HepG2 (cell line): ENCODE results near the gene ASCC3. TPM values are rescaled to one million over a fixed set of nuclear protein-coding genes. Genes with fewer than 3 reads are reported as not detected.

Experiments
- ARNT2 ChIP-seq: sonication (generic); formaldehyde crosslinking; IDR thresholded peaks from 2 replicates; pipeline ENCODE4 v1.8.0; 2022; ENCODE audit warnings: mild to moderate bottlenecking, low read depth, missing genetic modification reagents, moderate library complexity
- BCL6 ChIP-seq: IDR thresholded peaks from 2 replicates; pipeline ENCODE4 v1.6.1; 2016; ENCODE audit warnings: missing genetic modification reagents, missing compliant biosample characterization
- CBX5 ChIP-seq: sonication (generic); formaldehyde crosslinking; IDR thresholded peaks from 2 replicates; pipeline ENCODE4 v1.4.0; 2020; ENCODE audit warnings: missing genetic modification reagents, borderline replicate concordance
- CEBPB ChIP-seq: IDR thresholded peaks from 2 replicates; pipeline ENCODE4 v1.6.1; 2011; ENCODE audit warnings: low read depth, low read length, improper control_type of control experiment, borderline replicate concordance
- ISL2 ChIP-seq: sonication (generic); formaldehyde crosslinking; IDR thresholded peaks from 2 replicates; pipeline ENCODE4 v1.5.0; 2020; ENCODE audit warnings: missing genetic modification reagents
- KLF9 ChIP-seq: IDR thresholded peaks from 2 replicates; pipeline ENCODE4 v1.6.1; 2016; ENCODE audit warnings: low read depth
- MAZ ChIP-seq, 2 experiments: sonication (generic) in 1 of 2; formaldehyde crosslinking in 1 of 2; IDR thresholded peaks; 2 replicates each; pipeline versions ENCODE4 v1.5.0 to v1.6.1; 2012 to 2020; ENCODE audit warnings: low read depth in 2 of 2, mild to moderate bottlenecking in 2 of 2, borderline replicate concordance in 1 of 2, improper control_type of control experiment in 1 of 2, low read length in 1 of 2, missing genetic modification reagents in 1 of 2, moderate library complexity in 1 of 2
- NCOR1 ChIP-seq: fragments of 200-600 bp; sonication (generic); IDR thresholded peaks from 2 replicates; pipeline ENCODE4 v1.7.0; 2017; ENCODE audit warnings: antibody characterized with exemption, low read length, borderline replicate concordance
- NFIC ChIP-seq: IDR thresholded peaks from 2 replicates; pipeline ENCODE4 v1.6.1; 2012; ENCODE audit warnings: mild to moderate bottlenecking, low read length, inconsistent platforms
- ZHX2 ChIP-seq, 2 experiments: sonication (generic) in 1 of 2; formaldehyde crosslinking in 1 of 2; IDR thresholded peaks; 2 replicates each; pipeline versions ENCODE4 v1.6.1 to v1.9.0; 2014 to 2022; ENCODE audit warnings: antibody characterized with exemption in 1 of 2, borderline replicate concordance in 1 of 2, inconsistent platforms in 1 of 2, low read depth in 1 of 2, missing genetic modification reagents in 1 of 2
- ZNF609 ChIP-seq: sonication (generic); formaldehyde crosslinking; IDR thresholded peaks from 2 replicates; pipeline ENCODE4 v1.4.0; 2020; ENCODE audit warnings: mild to moderate bottlenecking, missing genetic modification reagents, borderline replicate concordance
- ZNF773 ChIP-seq: sonication (generic); formaldehyde crosslinking; IDR thresholded peaks from 2 replicates; pipeline ENCODE4 v1.4.0; 2020; ENCODE audit warnings: missing genetic modification reagents, borderline replicate concordance
- ZNF883 ChIP-seq: sonication (generic); formaldehyde crosslinking; IDR thresholded peaks from 2 replicates; pipeline ENCODE4 v1.5.1; 2020; ENCODE audit warnings: mild to moderate bottlenecking, missing genetic modification reagents; ENCODE audit errors: not compliant biosample characterization
- polyA plus RNA-seq, 8 experiments: library from polyadenylated mRNA; depleted of rRNA in 3 of 8; stranded (reverse) in 7 of 8; unstranded in 1 of 8; fragments of >200 nt; fragmentation: Illumina TruSeq in 4 of 8; extraction: Trizol in 4 of 8; gene quantifications; 2 replicates each; pipeline versions ENCODE4 v1.2.1 to v1.2.3, GENCODE V29; 2011 to 2016; ENCODE audit warnings: low read depth in 4 of 8, missing spikeins in 1 of 8, mixed read lengths in 1 of 8; ENCODE audit not compliant: insufficient read depth in 1 of 8
- total RNA-seq, 5 experiments: library from RNA; depleted of rRNA; stranded (reverse); fragments of >200 nt; fragmentation: Illumina TruSeq; extraction: Trizol; gene quantifications; 2 replicates each; pipeline ENCODE4 v1.2.3, GENCODE V29; 2016; ENCODE audit warnings: low read depth in 1 of 5

Gene ASCC3
- total and polyA plus RNA-seq, 2 of the 13 experiments (the other 11 are each of a cell fraction or from before 2014, with no cell fraction given) = 23.1 to 55.7 TPM

- TF ChIP-seq ZHX2 (IDR thresholded peaks at IDR 0.05; ENCODE audit: low read depth) (no peak), ZHX2 (CRISPR knock-in tag; IDR thresholded peaks at IDR 0.05; ENCODE audit: borderline replicate concordance) (no peak), CEBPB (peak; percentile 29; the same call in 1 of the 2 replicates), ARNT2 (CRISPR knock-in tag) (no peak), ISL2 (CRISPR knock-in tag) (peak; percentile 28; the same call in 1 of the 2 replicates), BCL6 (CRISPR knock-in tag) (0 out of 2 replicates have a peak, but pooled peaks have one; percentile 22), NCOR1 (peak; percentile 51; the same call in 1 of the 2 replicates), KLF9 (CRISPR knock-in tag) (no peak), ZNF773 (no peak), ZNF883 (CRISPR knock-in tag) (no peak), CBX5 (CRISPR knock-in tag) (no peak), NFIC (peak; percentile 42; the same call in 1 of the 2 replicates), ZNF609 (CRISPR knock-in tag) (no peak), MAZ (IDR thresholded peaks at IDR 0.05; ENCODE audit: borderline replicate concordance, low read depth, low read length) (no peak), MAZ (CRISPR knock-in tag; IDR thresholded peaks at IDR 0.05; ENCODE audit: low read depth) (no peak)
Measured at GRCh38 chr6:100862063-100862462, 19.1 kb downstream of the ASCC3 start (continued).
